GM23338 (cell line): ENCODE measurements around the gene PPP2R5C. TPM values are rescaled to one million over a fixed set of nuclear protein-coding genes. Genes with fewer than 3 reads are reported as not detected.

Experiments
- ATAC-seq: fragments of 200-7000 bp; cut with Tn5 transposase; 3 replicates; pipeline ENCODE4 v1.9.1; 2020
- DNase-seq: peaks from one replicate; pipeline ENCODE4 v3.0.0-alpha.2; 2015; ENCODE audit warnings: low spot score
- H2AFZ ChIP-seq: fragments of 200-600 bp; sonication (generic); 2 replicates; pipeline ENCODE4 v1.8.0; 2016; ENCODE audit warnings: antibody characterized with exemption, mild to moderate bottlenecking, moderate library complexity
- H3F3A ChIP-seq: fragments of 200-600 bp; sonication (generic); replicated peaks from 2 replicates; pipeline ENCODE4 v1.8.0; 2017; ENCODE audit warnings: antibody characterized with exemption, mixed run types, low read depth
- H3K27ac ChIP-seq: fragments of 200-600 bp; sonication (generic); 2 replicates; pipeline ENCODE4 v1.6.1; 2016; ENCODE audit warnings: low read depth
- H3K27me3 ChIP-seq: fragments of 200-600 bp; sonication (generic); 2 replicates; pipeline ENCODE4 v1.8.0; 2016; ENCODE audit warnings: mild to moderate bottlenecking, mixed run types, moderate library complexity; ENCODE audit not compliant: insufficient read depth
- H3K36me3 ChIP-seq: fragments of 200-600 bp; sonication (generic); 2 replicates; pipeline ENCODE4 v1.8.0; 2016; ENCODE audit warnings: mild to moderate bottlenecking; ENCODE audit not compliant: insufficient read depth
- H3K4me1 ChIP-seq: fragments of 200-600 bp; sonication (generic); 2 replicates; pipeline ENCODE4 v1.8.0; 2016; ENCODE audit warnings: mild to moderate bottlenecking, moderate library complexity; ENCODE audit not compliant: insufficient read depth
- H3K4me2 ChIP-seq: fragments of 200-600 bp; sonication (generic); 2 replicates; pipeline ENCODE4 v1.7.1; 2017; ENCODE audit warnings: mixed run types
- H3K4me3 ChIP-seq: fragments of 200-600 bp; sonication (generic); 2 replicates; pipeline ENCODE4 v1.6.1; 2016; ENCODE audit warnings: mixed run types
- H3K79me2 ChIP-seq: fragments of 200-600 bp; sonication (generic); replicated peaks from 2 replicates; pipeline ENCODE4 v1.8.0; 2017; ENCODE audit warnings: mild to moderate bottlenecking; ENCODE audit not compliant: insufficient read depth
- H3K9me2 ChIP-seq: fragments of 200-600 bp; sonication (generic); 2 replicates; pipeline ENCODE4 v1.8.0; 2017; ENCODE audit not compliant: insufficient read depth
- H4K20me1 ChIP-seq: fragments of 200-600 bp; sonication (generic); replicated peaks from 2 replicates; pipeline ENCODE4 v1.8.0; 2017; ENCODE audit warnings: mild to moderate bottlenecking; ENCODE audit not compliant: insufficient read depth
- H3K27ac Mint-ChIP-seq: 2 replicates; pipeline ENCODE4 v1.8.0; 2020; ENCODE audit warnings: inconsistent platforms, mild to moderate bottlenecking, moderate library complexity, mixed read lengths
- H3K27me3 Mint-ChIP-seq: 3 replicates; pipeline ENCODE4 v1.8.0; 2022; ENCODE audit warnings: low read depth, mild to moderate bottlenecking, moderate library complexity, mixed read lengths, inconsistent platforms; ENCODE audit not compliant: insufficient read depth, poor library complexity
- H3K36me3 Mint-ChIP-seq: 3 replicates; pipeline ENCODE4 v1.8.0; 2021; ENCODE audit warnings: low read depth, mild to moderate bottlenecking, inconsistent platforms, moderate library complexity, mixed read lengths
- H3K4me1 Mint-ChIP-seq: 3 replicates; pipeline ENCODE4 v1.8.0; 2020; ENCODE audit warnings: mild to moderate bottlenecking, inconsistent platforms, mixed read lengths
- H3K4me3 Mint-ChIP-seq: 3 replicates; pipeline ENCODE4 v1.8.0; 2021; ENCODE audit warnings: moderate library complexity, mild to moderate bottlenecking, inconsistent platforms, mixed read lengths
- H3K9me3 Mint-ChIP-seq: 3 replicates; pipeline ENCODE4 v1.8.0; 2020; ENCODE audit warnings: moderate library complexity, mild to moderate bottlenecking, inconsistent platforms, mixed read lengths
- CTCF ChIP-seq, 2 experiments: fragments of 200-600 bp in 1 of 2; sonication (generic) in 1 of 2; conservative IDR thresholded peaks; 2 replicates each; pipeline versions ENCODE4 v1.5.1 to v1.6.1; 2016 to 2017; ENCODE audit warnings: antibody characterized with exemption in 2 of 2, low read depth in 2 of 2, mild to moderate bottlenecking in 2 of 2, moderate library complexity in 1 of 2
- ETS1 ChIP-seq: IDR thresholded peaks from 2 replicates; pipeline ENCODE4 v1.6.1; 2016; ENCODE audit warnings: antibody characterized with exemption
- EZH2 ChIP-seq: fragments of 200-600 bp; sonication (generic); IDR thresholded peaks from one replicate; pipeline ENCODE4 v1.8.0; 2017; ENCODE audit warnings: antibody characterized with exemption, mild to moderate bottlenecking, low read depth; ENCODE audit not compliant: unreplicated experiment
- EZH2phosphoT487 ChIP-seq: fragments of 200-600 bp; sonication (generic); IDR thresholded peaks from one replicate; pipeline ENCODE4 v1.8.1; 2018; ENCODE audit warnings: antibody characterized with exemption; ENCODE audit not compliant: unreplicated experiment
- JUNB ChIP-seq: IDR thresholded peaks from one replicate; pipeline ENCODE4 v1.6.1; 2016; ENCODE audit warnings: antibody characterized with exemption; ENCODE audit not compliant: unreplicated experiment
- NANOG ChIP-seq: IDR thresholded peaks from 2 replicates; pipeline ENCODE4 v1.6.1; 2016; ENCODE audit warnings: antibody characterized with exemption, borderline replicate concordance
- POLR2AphosphoS5 ChIP-seq: IDR thresholded peaks from 2 replicates; pipeline ENCODE4 v1.6.1; 2016; ENCODE audit warnings: antibody characterized with exemption, low read depth
- REST ChIP-seq: IDR thresholded peaks from one replicate; pipeline ENCODE4 v1.6.1; 2018; ENCODE audit warnings: antibody characterized with exemption; ENCODE audit not compliant: unreplicated experiment
- STAT1 ChIP-seq: IDR thresholded peaks from one replicate; pipeline ENCODE4 v1.6.1; 2016; ENCODE audit warnings: antibody characterized with exemption; ENCODE audit not compliant: unreplicated experiment
- ZNF114 ChIP-seq: fragments of 250-450 bp; sonication (Bioruptor Pico); IDR thresholded peaks from 2 replicates; pipeline ENCODE4 v1.5.0; 2020; ENCODE audit warnings: mild to moderate bottlenecking, moderate library complexity
- ZNF331 ChIP-seq: fragments of 250-450 bp; sonication (Bioruptor Pico); IDR thresholded peaks from 2 replicates; pipeline ENCODE4 v1.5.0; 2020; ENCODE audit warnings: low read depth, mild to moderate bottlenecking, moderate library complexity
- ZNF462 ChIP-seq: fragments of 250-450 bp; sonication (Bioruptor Pico); IDR thresholded peaks from 2 replicates; pipeline ENCODE4 v1.5.0; 2020; ENCODE audit warnings: mild to moderate bottlenecking, moderate library complexity
- polyA plus RNA-seq: library from polyadenylated mRNA; unstranded; fragments of >200 nt; fragmentation: Nextera tagmentation; extraction: Ambion mirVana; gene quantifications from 2 replicates; pipeline ENCODE4 v1.2.1, GENCODE V29; 2016
- total RNA-seq: library from RNA; depleted of rRNA; stranded (reverse); fragments of >200 nt; shearing (Covaris generic); gene quantifications from 2 replicates; pipeline ENCODE4 v1.2.3, GENCODE V29; 2014

The PPP2R5C gene
- total and polyA plus RNA-seq, 2 experiments from 2014 or later = 75.4 to 79.7 TPM

- TF ChIP-seq EZH2 (no peak), ETS1 (no peak), JUNB (no peak)
Measured at GRCh38 chr14:101953151-101953550, 191.6 kb downstream of the PPP2R5C start (continued).

- no peaks in the 10 kb centered on the region; the same call in 2 of the 3 replicates for H3K4me1 Mint-ChIP-seq
- Histone ChIP-seq H3K27me3 (no peaks in the 10 kb centered on the region), H3K27ac (no peak overlapping the region), H3K36me3 (no peaks in the 10 kb centered on the region), H3F3A (no peaks in the 10 kb centered on the region), H2AFZ (no peak overlapping the region), H4K20me1 (no peaks in the 10 kb centered on the region), H3K4me2 (no peak overlapping the region), H3K4me1 (no peaks in the 10 kb centered on the region), H3K79me2 (no peaks in the 10 kb centered on the region), H3K4me3 (no peak overlapping the region), H3K9me2 (no peaks in the 10 kb centered on the region)
- peaks cover 10% of the 10 kb centered on the region for H3K27me3 Mint-ChIP-seq
- H3K4me3 Mint-ChIP-seq = no peak overlapping the region
- DNase-seq (no peak), ATAC-seq (no peak)
- no peak overlapping the region for H3K27ac Mint-ChIP-seq
- no peaks in the 10 kb centered on the region for H3K36me3 Mint-ChIP-seq
- H3K9me3 Mint-ChIP-seq = no peaks in the 10 kb centered on the region
- no peak for TF ChIP-seq CTCF (conservative IDR thresholded peaks at IDR 0.05; ENCODE audit: low read depth in 2 of 2)
- TF ChIP-seq ZNF462 (CRISPR knock-in tag) = no peak
- no peak for TF ChIP-seq POLR2AphosphoS5
- no peak for TF ChIP-seq EZH2
- TF ChIP-seq ZNF331 (CRISPR knock-in tag) = no peak
- no peak for TF ChIP-seq EZH2phosphoT487
- TF ChIP-seq JUNB = no peak
- no peak for TF ChIP-seq ETS1
- no peak for TF ChIP-seq STAT1
- no peak for TF ChIP-seq REST
- TF ChIP-seq NANOG = no peak
- no peak for TF ChIP-seq ZNF114
Measured at GRCh38 chr14:101954501-101954900, 193.0 kb downstream of the PPP2R5C start.
